ENCODE results near the gene ZNF343.
"Not testable (repeated sequence)": the region's sequence is repeated elsewhere in the genome, so short reads cannot be mapped to it uniquely, and the experiment has no call there.

The ZNF343 gene

GRCh38 chr20:2508631-2509467 is at the start of gene ZNF343:
TSS of gene ZNF343 (minus strand) at chr20:2508915. CDS start at chr20:2493895, 15,020 bp downstream.
- DNase-seq: peak; percentile 66

- DNase-seq: no peak
These were observed 49.3 kb upstream of the ZNF343 start for GRCh38 chr20:2557873-2558580.

DNA sequence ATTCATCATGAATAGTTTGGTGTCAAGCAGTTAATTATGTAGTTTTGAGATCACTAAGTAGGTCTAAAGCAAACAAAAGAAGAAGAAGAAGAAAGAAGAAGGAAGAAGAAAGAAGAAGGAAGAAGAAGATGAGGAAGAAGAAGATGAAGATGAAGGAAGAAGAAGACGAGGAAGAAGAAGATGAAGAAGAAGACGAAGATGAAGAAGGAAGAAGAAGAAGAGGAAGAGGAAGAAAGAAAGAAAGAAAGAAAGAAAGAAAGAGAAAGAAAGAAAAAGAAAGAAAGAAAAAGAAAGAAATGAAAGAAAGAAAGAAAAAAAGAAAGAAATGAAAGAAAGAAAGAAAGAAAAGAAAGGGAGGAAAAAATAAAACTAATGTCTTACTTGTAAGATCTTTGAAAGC is 36.9 kb upstream of the ZNF343 start:
- no peak for DNase-seq

DNA sequence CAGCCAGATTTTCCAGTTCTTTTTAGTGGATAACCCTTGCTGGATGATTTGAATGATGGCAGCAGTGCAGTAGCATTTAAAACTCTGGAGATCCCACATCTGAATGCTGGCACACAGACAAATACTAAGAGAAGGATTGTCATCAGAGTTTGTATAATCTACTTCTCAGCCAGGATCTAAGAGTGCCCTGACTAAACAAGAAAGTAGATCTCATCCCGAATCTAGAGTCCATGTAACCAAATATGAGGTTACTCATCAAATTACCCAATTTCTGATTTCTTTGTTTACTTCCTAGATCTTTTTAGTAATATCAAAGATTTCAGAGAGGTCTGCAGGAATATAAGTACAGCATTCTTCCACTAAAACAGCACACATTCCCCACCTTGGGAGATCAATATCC is 35.5 kb upstream of the ZNF343 start:
- no peak for DNase-seq

- no peak for DNase-seq
These were observed 33.6 kb upstream of the ZNF343 start for GRCh38 chr20:2542361-2542760.

GRCh38 chr20:2541940-2542339 is 33.2 kb upstream of the ZNF343 start:
- no peak for DNase-seq

DNA sequence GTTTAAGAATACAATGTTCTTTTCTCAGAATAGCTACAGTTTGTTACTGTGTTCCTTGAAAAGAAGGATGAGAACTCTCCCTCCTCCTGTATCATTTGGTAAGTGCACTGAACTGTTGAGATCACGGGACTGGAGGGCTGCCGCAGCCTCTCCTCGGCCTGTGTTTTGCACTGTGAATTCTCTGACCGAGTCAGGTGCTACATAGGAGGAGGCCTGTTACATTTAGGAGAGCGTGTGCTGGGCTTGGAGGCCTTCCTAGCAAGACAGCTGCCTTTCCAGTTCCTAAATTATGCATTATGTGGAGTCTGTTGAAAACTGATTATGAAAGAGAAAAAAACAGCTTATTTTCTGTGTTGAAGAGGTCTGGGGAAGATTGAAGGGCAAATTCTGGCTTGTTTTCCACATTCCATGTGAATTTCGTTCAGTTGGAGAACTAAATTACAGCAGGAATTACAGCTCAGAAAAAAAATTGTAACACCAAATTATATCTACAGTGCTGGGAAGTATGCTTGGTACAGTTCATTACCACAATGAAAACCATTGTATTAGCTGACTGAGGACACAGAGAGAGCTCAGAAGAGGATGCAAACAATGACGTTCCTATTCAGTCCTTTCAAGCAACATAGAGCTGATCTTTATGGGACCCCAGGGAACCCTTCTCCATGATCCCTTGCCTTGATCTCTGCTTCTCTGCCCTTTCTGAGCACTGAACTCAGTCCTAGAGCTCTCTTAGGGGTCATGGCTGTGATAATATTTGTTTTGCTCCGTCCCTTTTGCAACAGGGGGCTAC is 30.4 kb upstream of the ZNF343 start:
- DNase-seq: no peak

GRCh38 chr20:2538356-2538755 is 29.6 kb upstream of the ZNF343 start:
- DNase-seq: no peak

- no peak for DNase-seq
These were observed 28.4 kb upstream of the ZNF343 start for GRCh38 chr20:2537101-2537500.

GRCh38 chr20:2536560-2536986 is 27.9 kb upstream of the ZNF343 start, which contains the start of gene TMC2:
TSS of gene TMC2 (plus strand) at chr20:2536573. CDS start at chr20:2536622, 49 bp downstream.
- no peak for DNase-seq

GRCh38 chr20:2535711-2536559 is 27.2 kb upstream of the ZNF343 start:
- DNase-seq: no peak

- no peak for DNase-seq
These were observed 24.4 kb upstream of the ZNF343 start for GRCh38 chr20:2533118-2533517.

- no peak for DNase-seq
These were observed 20.1 kb upstream of the ZNF343 start for GRCh38 chr20:2528671-2529271.

DNA sequence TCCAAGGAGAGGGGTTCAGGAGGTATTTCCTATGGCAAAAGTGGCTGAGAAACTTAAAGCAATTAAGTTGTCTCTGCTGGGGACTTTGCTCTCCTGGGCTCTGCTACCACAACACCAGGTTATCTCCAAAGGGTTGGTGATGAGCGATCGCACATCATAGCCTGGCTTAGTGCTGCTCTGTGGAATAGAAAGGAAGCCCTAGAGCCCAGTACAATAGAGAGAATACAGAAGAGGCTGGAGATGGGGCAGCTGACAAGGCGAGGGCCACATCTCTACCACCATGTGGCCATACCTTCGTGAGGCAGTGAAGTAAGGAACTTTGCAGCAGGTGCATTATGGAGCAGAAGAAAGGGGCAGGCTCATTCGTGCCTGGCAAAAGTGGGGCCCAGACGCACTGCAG is 19.0 kb upstream of the ZNF343 start:
- no peak for DNase-seq

DNA sequence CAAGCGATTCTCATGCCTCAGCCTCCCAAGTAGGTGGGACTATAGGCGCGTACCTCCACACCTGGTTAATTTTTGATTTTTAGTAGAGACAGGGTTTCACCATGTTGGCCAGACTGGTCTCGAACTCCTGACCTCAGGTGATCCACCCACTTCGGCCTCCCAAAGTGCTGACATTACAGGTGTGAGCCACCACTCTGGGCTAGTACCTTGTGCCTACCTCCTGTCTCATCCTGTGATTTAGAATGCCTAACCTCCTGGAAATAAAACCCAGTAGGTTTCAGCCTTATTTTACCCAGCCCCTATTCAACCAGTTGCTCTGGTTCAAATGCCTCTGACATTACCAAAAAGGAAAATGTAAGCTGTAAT is 17.5 kb upstream of the ZNF343 start:
- DNase-seq: not testable (repeated sequence)

DNA sequence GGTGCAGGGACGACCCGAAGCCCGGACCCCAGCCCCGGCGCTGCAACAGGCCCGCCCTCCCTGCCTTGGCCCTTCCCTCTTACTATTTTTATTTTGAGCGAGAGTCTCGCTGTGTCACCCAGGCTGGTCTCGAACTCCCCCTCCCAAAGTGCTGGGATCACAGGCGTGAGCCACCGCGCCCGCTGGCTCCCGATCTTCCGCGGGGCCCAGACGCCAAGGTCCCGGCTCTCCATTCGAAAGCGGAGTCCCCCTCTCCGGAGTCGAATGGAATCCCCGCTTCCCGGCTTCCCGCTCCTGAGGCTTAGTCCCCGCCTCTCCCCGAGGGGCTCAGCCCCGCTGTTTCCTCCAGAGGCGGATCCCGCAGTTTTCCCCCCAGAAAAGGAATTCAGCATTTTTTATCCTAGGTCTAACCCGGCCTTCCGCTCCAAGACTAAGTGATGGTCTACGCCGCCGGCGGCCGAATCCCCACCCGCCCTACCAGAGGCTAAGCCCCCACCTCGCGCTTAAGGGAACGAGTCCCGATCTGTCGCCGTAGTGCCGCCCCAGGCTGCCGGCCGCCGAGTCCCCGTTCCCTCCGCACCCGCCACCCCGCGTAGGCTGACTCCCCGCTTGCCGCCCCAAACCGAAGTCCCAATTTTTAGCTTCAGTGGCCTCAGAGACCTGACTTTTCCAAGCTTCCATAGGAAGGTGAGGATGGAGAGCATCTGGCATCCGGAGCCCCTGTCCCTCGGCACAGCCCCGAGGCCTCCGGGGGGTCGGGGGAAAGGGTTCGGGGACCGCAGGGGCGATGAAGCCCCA is 16.2 kb upstream of the ZNF343 start:
- DNase-seq: peak; percentile 18

- peak; percentile 85 for DNase-seq
These were observed 15.4 kb upstream of the ZNF343 start for GRCh38 chr20:2523919-2524708.

DNA sequence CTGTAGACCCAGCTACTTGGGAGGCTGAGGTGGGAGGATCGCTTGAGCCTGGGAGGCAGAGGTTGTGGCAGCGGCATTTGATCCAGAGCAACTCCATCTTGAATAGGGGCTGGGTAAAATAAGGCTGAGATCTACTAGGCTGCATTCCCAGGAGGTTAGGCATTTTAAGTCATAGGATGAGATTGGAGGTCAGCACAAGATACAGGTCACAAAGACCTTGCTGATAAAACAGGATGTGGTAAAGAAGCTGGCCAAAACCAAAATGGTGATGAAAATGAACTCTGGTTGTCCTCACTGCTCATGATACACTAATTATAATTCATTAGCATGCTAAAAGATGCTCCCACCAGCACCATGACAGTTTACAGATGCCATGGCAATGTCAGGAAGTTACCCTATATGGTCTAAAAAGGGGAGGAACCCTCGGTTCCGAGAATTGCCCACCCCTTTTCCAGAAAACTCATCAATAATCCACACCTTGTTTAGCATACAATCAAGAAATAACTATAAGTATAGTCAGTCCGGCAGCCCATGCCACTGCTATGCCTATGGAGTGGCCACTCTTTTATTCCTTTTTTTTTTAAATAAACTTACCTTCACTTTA is 14.2 kb upstream of the ZNF343 start:
- not testable (repeated sequence) for DNase-seq

GRCh38 chr20:2521369-2522305 is 12.9 kb upstream of the ZNF343 start:
- no peak for DNase-seq

All from activated CD4-positive, alpha-beta T cell treated with anti-CD3 and anti-CD28 coated beads for 1 hour (primary cell).